HG03066 (cell line): ENCODE data around the gene AMIGO3.
"Not testable (repeated sequence)": the region's sequence is repeated elsewhere in the genome, so short reads cannot be mapped to it uniquely, and the experiment has no call there.

Experiments
- ATAC-seq: cut with Tn5 transposase; IDR thresholded peaks from one replicate; pipeline ENCODE4 v1.9.1; 2021; ENCODE audit warnings: low read depth; ENCODE audit not compliant: unreplicated experiment

The AMIGO3 gene

GRCh38 chr3:49712631-49713317 is 6.7 kb downstream of the AMIGO3 start:
- ATAC-seq = no peak

DNA sequence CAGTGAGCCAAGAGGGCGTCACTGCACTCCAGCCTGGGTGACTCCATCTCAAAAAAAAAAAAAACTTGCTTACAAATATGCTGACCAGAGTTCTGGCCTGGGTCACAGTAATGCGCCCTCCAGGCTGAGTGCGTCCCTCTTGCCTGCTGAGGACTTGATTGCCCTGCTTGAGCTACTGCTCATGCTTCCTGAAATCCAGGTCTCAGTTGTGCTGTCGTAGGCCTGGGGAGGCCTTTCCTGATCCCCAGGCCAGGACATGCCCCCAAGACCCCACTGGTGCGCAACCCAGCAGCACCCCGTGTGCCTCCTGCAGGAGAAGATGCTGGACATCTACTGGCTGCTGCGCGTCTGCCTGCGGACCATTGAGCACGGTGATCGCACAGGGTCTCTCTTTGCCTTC is 7.3 kb downstream of the AMIGO3 start:
- no peak for ATAC-seq

DNA sequence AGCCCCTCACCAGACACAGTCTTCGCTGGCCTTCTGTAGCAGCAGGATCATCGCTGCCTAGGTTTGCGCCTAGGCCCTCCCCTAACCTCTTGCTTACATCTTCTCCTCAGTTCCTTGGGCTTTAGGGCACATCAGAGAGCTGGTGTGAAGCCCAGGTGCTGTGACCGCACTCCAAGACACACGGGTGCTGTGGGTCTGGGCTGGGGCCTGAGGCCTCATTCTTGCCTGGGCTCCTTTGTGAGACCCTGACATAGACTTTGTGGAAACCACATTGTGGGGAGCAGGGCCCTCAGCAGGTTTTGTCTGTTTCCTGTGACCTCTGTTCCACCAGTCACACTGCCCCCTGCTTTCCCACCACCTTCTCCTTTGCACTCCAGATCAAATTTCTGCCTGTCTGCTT is 8.0 kb downstream of the AMIGO3 start:
- ATAC-seq = no peak

DNA sequence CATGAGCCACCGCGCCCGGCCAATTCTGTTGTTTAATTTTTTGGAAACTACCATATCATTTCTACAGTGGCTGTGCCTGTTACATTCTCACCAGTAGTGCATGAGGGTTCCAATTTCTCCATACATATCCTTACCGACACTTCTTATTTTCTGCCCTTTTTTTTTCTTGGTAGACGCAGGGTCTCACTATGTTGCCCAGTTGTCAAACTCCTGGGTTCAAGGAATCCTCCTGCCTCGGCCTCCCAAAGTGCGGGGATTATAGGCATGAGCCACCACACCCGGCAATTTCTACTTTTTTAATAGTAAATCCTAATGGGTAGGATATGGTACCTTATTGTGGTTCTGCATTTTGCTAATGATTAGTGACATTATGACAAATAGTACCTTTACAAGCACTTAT is 9.6 kb downstream of the AMIGO3 start:
- no peak for ATAC-seq

- ATAC-seq = no peak
Measured at GRCh38 chr3:49707113-49707480, 12.4 kb downstream of the AMIGO3 start.

GRCh38 chr3:49706456-49707112 is 12.9 kb downstream of the AMIGO3 start:
- ATAC-seq = no peak

DNA sequence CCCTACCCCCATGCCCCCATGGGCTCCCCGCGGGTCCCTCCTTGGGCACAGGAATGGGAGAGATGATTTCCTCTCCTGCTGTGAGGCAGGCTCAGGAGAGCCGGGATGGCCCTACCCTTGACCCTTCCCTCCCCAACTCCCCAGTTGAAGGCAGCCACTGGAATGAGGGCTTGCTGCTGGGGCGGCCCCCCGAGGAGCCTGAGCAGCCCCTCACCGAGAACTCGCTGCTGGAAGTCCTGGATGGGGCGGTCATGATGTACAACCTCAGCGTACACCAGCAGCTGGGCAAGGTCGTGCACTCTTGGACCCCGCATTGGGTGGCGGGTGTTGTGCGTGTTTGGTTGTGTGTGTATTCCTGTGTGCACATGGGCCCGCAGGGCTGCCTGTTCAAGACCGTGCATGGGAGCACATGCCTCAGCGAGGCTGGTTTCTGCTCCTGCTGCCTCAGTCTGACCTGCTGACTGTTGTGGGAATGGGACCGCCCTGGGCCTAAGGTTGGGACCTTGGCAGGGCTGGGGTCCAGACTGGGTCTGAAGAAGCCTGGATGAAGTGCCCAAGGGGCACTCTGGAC is 14.0 kb downstream of the AMIGO3 start:
- no peak for ATAC-seq

- ATAC-seq = no peak
Measured at GRCh38 chr3:49704629-49705028, 14.9 kb downstream of the AMIGO3 start.

DNA sequence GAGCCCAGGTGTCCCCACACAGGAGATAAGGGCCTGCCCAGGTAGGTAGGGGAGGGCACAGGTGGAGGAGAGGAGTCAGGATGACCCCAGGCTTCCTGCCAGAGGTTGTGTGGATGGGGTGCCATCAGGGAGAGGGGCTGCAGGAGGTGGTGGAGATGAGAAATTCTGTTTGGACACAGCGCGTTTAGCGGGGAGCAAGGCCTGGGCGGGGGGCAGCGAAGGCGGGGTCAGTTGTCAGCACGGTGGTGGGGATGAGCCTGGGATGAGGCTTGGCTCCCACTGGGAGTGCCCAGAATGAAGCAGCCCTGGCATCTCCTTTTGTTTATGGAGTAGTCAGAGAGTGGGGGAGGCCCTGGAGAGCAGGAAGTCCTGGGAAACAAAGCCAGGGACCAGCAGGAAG is 15.5 kb downstream of the AMIGO3 start:
- no peak for ATAC-seq

DNA sequence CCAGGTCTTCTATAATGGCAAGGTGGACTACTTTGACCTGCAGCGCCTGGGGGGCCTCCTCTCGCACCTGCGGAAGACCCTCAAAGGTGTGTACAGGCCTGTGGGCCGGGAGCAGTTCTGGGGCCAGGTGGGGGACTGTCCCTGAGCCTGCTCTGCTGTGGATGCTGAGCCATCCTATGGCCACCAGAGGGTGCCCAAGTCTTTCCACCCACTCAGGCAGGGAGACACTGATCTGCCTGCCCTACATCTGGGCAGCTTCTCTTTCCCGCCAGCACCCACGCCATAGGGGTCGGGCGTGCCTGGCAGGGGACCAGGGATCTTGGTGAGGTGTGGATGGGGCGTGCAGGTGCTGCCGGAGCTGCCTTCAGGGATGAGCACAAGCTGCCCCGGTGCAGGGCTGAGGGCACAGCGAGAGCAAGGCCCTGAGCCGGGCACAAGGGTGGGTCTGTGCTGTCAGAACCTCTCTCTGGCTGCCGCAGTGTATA is 16.0 kb downstream of the AMIGO3 start:
- peak; percentile 71 for ATAC-seq

DNA sequence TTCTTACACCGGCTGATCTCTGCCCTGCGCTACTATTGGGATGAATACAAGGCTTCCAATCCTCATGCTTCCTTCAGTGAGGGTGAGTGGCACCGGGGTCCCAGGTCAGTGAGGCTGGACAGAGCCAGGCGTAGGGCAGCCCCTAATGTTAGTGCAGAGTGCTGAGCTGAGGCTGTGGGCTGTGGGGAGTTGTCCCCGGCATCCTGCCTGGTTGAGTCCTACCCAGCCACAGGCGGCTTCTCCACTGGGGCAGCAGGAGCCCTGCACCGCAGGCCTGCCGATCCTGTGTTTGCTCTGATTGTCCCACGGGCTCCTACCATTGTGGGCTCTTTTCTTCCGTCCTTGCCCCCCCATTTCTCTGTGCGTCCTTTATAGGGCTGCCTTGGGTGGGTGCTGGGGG is 16.8 kb downstream of the AMIGO3 start:
- no peak for ATAC-seq

GRCh38 chr3:49701388-49702077 is 18.0 kb downstream of the AMIGO3 start:
- ATAC-seq = no peak

DNA sequence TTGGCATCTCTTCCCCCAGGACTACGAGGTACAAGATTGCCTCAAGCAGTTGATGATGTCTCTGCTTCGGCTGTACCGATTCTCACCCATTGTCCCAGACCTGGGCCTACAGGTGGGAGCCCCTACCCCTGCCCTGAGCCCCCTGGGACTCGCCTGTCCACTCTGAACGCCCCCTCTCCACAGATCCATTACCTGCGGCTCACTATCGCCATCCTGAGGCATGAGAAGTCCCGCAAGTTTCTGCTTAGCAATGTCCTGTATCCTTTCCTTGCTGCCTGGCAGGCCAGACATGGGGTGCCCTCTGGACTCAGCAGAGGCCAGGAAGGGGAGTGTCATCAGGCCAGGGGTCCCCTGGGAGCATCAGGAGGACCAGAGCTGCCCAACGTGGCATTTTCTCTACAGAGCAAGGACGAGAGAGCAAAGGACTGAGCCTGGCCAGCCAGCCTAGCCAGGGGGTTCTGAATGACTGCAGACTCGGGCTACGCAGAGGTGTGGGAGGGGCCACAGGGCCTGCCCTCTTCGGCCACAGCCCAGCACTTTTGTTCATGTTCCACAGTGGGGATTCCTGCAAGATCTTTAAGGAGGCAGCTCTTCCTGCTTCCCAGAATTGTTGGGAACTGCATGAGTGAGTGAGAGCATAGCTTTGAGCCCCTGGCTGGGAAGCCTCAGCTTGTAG is 18.9 kb downstream of the AMIGO3 start:
- ATAC-seq = no peak

- no peak for ATAC-seq
Measured at GRCh38 chr3:49700014-49700413, 19.5 kb downstream of the AMIGO3 start.

DNA sequence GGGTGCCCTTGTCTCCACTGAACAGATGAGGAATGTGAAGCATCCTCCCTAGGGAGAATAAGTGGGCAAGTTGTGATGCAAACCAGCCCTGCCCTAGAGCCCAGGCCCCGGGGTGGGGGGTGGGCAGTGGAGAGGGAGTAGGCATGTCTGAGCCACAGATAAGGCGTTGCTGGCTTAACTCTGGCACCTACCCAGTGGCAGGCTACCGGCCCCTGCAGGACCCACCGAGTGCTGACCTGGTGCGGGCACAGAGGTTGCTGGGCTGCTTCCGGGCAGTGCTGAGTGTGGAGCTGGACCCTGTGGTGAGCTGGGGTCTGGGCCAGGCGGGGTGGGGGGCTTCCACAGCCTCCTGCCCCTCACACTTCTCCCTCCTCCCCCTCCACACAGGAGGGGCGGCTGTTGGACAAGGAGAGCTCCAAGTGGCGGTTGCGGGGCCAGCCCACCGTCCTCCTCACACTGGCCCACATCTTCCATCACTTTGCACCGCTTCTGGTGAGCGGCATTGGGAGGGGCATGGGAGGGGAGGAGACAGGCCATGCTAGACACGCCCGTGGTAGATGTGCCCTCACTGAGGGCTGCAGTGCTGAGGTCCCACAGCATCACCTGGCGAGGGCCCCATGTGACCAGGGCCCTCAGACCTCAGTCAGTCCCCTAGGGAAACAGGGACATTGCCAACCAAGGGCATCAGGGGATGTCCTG is 20.1 kb downstream of the AMIGO3 start:
- ATAC-seq = no peak

- not testable (repeated sequence) for ATAC-seq
Measured at GRCh38 chr3:49695350-49696015, 24.0 kb downstream of the AMIGO3 start.

DNA sequence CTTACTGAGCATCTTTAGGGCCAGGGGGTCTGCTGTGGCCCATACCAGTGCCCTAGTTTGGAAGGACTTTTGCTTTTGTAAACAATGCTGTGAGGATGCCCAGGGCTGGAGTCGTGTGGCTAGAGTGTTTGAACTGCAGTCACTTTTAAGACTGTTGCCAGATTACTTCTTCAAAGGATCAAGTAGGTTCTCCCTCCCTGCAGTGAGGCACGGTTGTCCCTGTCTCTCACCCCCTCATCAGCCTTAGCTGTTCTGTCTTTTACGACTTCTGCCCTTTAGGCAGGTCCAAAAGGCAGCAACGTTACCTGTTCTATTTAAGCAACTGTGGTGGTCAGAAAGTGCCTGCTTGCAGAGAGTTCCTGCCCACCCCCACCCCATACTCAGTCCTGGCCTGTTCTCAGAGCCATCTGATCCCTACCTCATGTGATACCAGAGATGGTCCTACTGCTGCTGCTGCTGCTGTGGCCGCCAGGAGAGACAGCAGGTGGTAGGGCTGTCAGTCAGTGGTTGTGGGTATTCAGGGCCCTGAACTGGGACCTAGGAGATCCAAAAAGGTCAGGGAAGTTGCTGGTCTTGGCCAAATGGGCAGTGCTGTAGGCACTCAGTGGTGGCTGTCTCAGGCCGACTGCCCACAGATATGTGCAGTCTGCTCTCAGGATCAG is 24.9 kb downstream of the AMIGO3 start:
- ATAC-seq = not testable (repeated sequence)

- ATAC-seq = not testable (repeated sequence)
Measured at GRCh38 chr3:49691481-49691880, 28.0 kb downstream of the AMIGO3 start.

DNA sequence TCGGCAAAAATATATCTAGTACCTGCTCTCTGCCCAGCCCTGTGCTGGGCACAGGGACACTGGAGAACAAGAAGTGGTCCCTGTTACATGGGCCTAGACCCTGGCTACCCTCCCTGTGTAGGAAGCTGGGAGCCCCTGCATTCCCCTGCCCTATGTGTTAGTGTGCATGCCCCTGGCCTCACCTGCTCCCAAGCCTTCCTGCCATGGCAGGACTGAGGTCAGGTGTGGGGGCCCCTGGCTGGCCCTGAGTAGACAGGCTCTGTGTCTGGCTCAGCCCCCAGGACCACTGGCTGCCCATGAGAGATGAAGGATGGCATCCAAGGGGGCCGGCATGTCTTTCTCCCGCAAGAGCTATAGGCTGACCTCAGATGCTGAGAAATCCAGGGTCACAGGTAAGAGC is 28.6 kb downstream of the AMIGO3 start:
- not testable (repeated sequence) for ATAC-seq
